Keratinocyte (primary cell): ENCODE results near the gene MS4A13. TPM values are rescaled to one million over a fixed set of nuclear protein-coding genes. Genes with fewer than 3 reads are reported as not detected.
"Not testable (repeated sequence)": the region's sequence is repeated elsewhere in the genome, so short reads cannot be mapped to it uniquely, and the experiment has no call there.

Experiments
- DNase-seq: peaks from one replicate; pipeline ENCODE4 v3.0.0-alpha.2; 2011; ENCODE audit warnings: low read depth, missing footprints, low spot score
- FAIRE-seq: peaks from 2 replicates; lab custom pipeline; 2011; peaks lifted over from hg19 to GRCh38; lab: Jason Lieb, UNC
- H2AFZ ChIP-seq: 2 replicates; pipeline ENCODE4 v1.6.0; 2012; ENCODE audit warnings: low read length, control low read depth, inconsistent platforms; ENCODE audit not compliant: control insufficient read depth
- H3K27ac ChIP-seq: 2 replicates; pipeline ENCODE4 v1.5.1; 2011; ENCODE audit warnings: low read length; ENCODE audit not compliant: control insufficient read depth, insufficient read depth
- H3K27me3 ChIP-seq: 3 replicates; pipeline ENCODE4 v1.6.0; 2011; ENCODE audit warnings: low read length; ENCODE audit not compliant: control insufficient read depth, insufficient read depth; ENCODE audit errors: extremely low read depth
- H3K36me3 ChIP-seq, 2 experiments: 2 replicates in 1 of 2; 3 replicates in 1 of 2; pipeline ENCODE4 v1.5.1; 2011; ENCODE audit warnings: low read length in 2 of 2, mild to moderate bottlenecking in 1 of 2; ENCODE audit not compliant: control insufficient read depth in 2 of 2, insufficient read depth in 2 of 2; ENCODE audit errors: extremely low read depth in 1 of 2
- H3K4me1 ChIP-seq: 3 replicates; pipeline ENCODE4 v1.5.1; 2011; ENCODE audit warnings: low read length; ENCODE audit not compliant: control insufficient read depth, insufficient read depth; ENCODE audit errors: extremely low read depth
- H3K4me2 ChIP-seq: 3 replicates; pipeline ENCODE4 v1.6.0; 2011; ENCODE audit warnings: low read depth, low read length; ENCODE audit not compliant: control insufficient read depth, insufficient read depth; ENCODE audit errors: extremely low read depth
- H3K4me3 ChIP-seq, 3 experiments: fragments of 200-600 bp in 1 of 3; sonication (generic) in 1 of 3; 2 replicates in 2 of 3; 3 replicates in 1 of 3; pipeline ENCODE4 v1.5.1; 2011 to 2016; ENCODE audit warnings: low read length in 3 of 3, mild to moderate bottlenecking in 3 of 3, control low read depth in 2 of 3, inconsistent platforms in 1 of 3, low read depth in 1 of 3, mixed read lengths in 1 of 3, mixed run types in 1 of 3, moderate library complexity in 1 of 3; ENCODE audit not compliant: control insufficient read depth in 2 of 3, insufficient read depth in 2 of 3; ENCODE audit errors: extremely low read depth in 1 of 3
- H3K79me2 ChIP-seq: 2 replicates; pipeline ENCODE4 v1.6.0; 2012; ENCODE audit warnings: low read length; ENCODE audit not compliant: control insufficient read depth, insufficient read depth
- H3K9ac ChIP-seq: 3 replicates; pipeline ENCODE4 v1.6.0; 2011; ENCODE audit warnings: low read length; ENCODE audit not compliant: control insufficient read depth, insufficient read depth; ENCODE audit errors: extremely low read depth
- H3K9me1 ChIP-seq: 3 replicates; pipeline ENCODE4 v1.6.0; 2011; ENCODE audit warnings: low read length; ENCODE audit not compliant: control insufficient read depth, insufficient read depth; ENCODE audit errors: extremely low read depth
- H3K9me3 ChIP-seq: 2 replicates; pipeline ENCODE4 v1.5.1; 2012; ENCODE audit warnings: low read depth, low read length; ENCODE audit not compliant: control insufficient read depth
- H4K20me1 ChIP-seq: 3 replicates; pipeline ENCODE4 v1.6.0; 2011; ENCODE audit warnings: low read length; ENCODE audit not compliant: control insufficient read depth, insufficient read depth; ENCODE audit errors: extremely low read depth
- EZH2 ChIP-seq: IDR thresholded peaks from one replicate; pipeline ENCODE4 v1.6.1; 2012; ENCODE audit warnings: inconsistent platforms, mild to moderate bottlenecking, low read length, moderate library complexity
- dilution Hi-C: fragments of 300-500 bp; cut with MboI; formaldehyde crosslinking; loops from one replicate; pipeline ENCODE4 v1.7.0; 2020; ENCODE audit warnings: low sequenced_read_pairs; ENCODE audit not compliant: extremely low pct_ligation_motif_present
- polyA plus RNA-seq, 5 experiments: library from polyadenylated mRNA; depleted of rRNA in 3 of 5; stranded (reverse) in 3 of 5; stranded (forward) in 1 of 5; unstranded in 1 of 5; fragments of >200 nt; gene quantifications; 1 replicate in 1 of 5; 2 replicates in 3 of 5; 3 replicates in 1 of 5; pipeline versions ENCODE4 v1.2.1 to v1.2.3, GENCODE V29; 2011 to 2012; ENCODE audit warnings: missing spikeins in 2 of 5, low read depth in 1 of 5, low replicate concordance in 1 of 5
- TF ChIP-seq, protein P1 (sequence below), 3 experiments: IDR thresholded peaks in 1 of 3; conservative IDR thresholded peaks in 1 of 3; optimal IDR thresholded peaks in 1 of 3; 2 replicates in 2 of 3; 3 replicates in 1 of 3; pipeline versions ENCODE3 to v1.5.1; 2011; ENCODE audit warnings: low read length in 3 of 3, mild to moderate bottlenecking in 3 of 3, moderate library complexity in 2 of 3, control low read depth in 1 of 3, inconsistent platforms in 1 of 3; ENCODE audit not compliant: insufficient read depth in 2 of 3; ENCODE audit errors: extremely low read depth in 1 of 3

Gene MS4A13
- polyA plus RNA-seq, 1 donor (not counting 4 experiments of a cell fraction or from before 2014, with no cell fraction given), result not detected

GRCh38 chr11:60528934-60529333, 13.7 kb downstream of the MS4A13 start:
- H3K4me2 ChIP-seq, result no peak overlapping the region
- H3K4me1 ChIP-seq, result no peaks in the 10 kb centered on the region
- H3K27ac ChIP-seq, result no peak overlapping the region
- no peaks in the 10 kb centered on the region for H3K79me2 ChIP-seq
- H3K4me3 ChIP-seq, result no peak overlapping the region
- DNase-seq (no peak), FAIRE-seq (no peak)
- H3K9me3 ChIP-seq, result no peaks in the 10 kb centered on the region
- dilution Hi-C loops, result no loop called here
- H3K9me1 ChIP-seq, result no peaks in the 10 kb centered on the region
- no peak overlapping the region for H2AFZ ChIP-seq
- H4K20me1 ChIP-seq, result no peaks in the 10 kb centered on the region
- no peaks in the 10 kb centered on the region for H3K27me3 ChIP-seq
- H3K36me3 ChIP-seq, result no peaks in the 10 kb centered on the region
- H3K9ac ChIP-seq, result no peak overlapping the region
- TF ChIP-seq EZH2, result no peak
- TF ChIP-seq, protein P1, sequence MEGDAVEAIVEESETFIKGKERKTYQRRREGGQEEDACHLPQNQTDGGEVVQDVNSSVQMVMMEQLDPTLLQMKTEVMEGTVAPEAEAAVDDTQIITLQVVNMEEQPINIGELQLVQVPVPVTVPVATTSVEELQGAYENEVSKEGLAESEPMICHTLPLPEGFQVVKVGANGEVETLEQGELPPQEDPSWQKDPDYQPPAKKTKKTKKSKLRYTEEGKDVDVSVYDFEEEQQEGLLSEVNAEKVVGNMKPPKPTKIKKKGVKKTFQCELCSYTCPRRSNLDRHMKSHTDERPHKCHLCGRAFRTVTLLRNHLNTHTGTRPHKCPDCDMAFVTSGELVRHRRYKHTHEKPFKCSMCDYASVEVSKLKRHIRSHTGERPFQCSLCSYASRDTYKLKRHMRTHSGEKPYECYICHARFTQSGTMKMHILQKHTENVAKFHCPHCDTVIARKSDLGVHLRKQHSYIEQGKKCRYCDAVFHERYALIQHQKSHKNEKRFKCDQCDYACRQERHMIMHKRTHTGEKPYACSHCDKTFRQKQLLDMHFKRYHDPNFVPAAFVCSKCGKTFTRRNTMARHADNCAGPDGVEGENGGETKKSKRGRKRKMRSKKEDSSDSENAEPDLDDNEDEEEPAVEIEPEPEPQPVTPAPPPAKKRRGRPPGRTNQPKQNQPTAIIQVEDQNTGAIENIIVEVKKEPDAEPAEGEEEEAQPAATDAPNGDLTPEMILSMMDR (optimal IDR thresholded peaks at IDR 0.05 in 1 of 3, IDR thresholded peaks at IDR 0.05 in 1 of 3, conservative IDR thresholded peaks at IDR 0.05 in 1 of 3; ENCODE audit: extremely low read depth in 1 of 3, insufficient read depth in 2 of 3, low read length in 3 of 3), result no peak

DNA sequence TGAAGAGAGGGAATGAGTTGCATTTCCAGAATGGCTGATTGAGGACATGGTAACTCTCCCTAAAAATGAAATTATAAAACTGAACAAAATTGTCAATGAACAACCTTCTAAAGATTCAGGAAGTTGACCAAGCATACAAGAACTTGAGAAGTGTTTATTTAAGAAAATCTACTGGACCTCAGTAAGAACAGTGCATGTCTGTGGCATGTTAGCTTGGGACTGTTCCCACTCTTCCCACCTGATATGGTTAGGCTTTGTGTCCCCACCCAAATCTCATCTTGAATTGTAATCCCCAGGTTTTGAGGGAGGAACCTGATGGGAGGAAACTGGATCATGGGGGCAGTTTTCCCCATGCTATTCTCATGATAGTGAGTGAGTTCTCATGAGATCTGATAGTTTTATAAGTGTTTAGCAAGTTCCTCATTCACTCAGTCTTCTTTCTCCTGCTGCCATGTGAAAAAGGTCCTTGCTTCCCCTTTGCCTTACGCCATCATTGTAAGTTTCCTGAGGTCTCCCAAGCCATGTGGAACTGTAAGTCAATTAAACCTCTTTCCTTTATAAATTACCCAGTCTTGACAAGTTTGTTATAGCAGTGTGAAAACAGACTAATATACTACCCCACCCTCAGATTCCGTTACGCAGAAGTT, 15.4 kb downstream of the MS4A13 start:
- Histone ChIP-seq H3K9me1 (no peaks in the 10 kb centered on the region), H3K9ac (no peak overlapping the region), H3K27me3 (no peaks in the 10 kb centered on the region), H3K4me1 (no peaks in the 10 kb centered on the region), H3K36me3 (no peaks in the 10 kb centered on the region), H3K27ac (no peak overlapping the region), H3K4me2 (no peak overlapping the region), H3K79me2 (no peaks in the 10 kb centered on the region), H3K9me3 (no peaks in the 10 kb centered on the region), H2AFZ (no peak overlapping the region), H3K4me3 (no peak overlapping the region), H4K20me1 (no peaks in the 10 kb centered on the region)
- TF ChIP-seq EZH2, result no peak
- TF ChIP-seq, protein P1 (optimal IDR thresholded peaks at IDR 0.05 in 1 of 3, IDR thresholded peaks at IDR 0.05 in 1 of 3, conservative IDR thresholded peaks at IDR 0.05 in 1 of 3; ENCODE audit: extremely low read depth in 1 of 3, insufficient read depth in 2 of 3, low read length in 3 of 3), result no peak
- DNase-seq (no peak), FAIRE-seq (no peak)
- dilution Hi-C loops, result no loop called here

- H3K9me1 ChIP-seq, H3K27ac ChIP-seq, H3K4me3 ChIP-seq, H3K9ac ChIP-seq, H4K20me1 ChIP-seq, H3K4me2 ChIP-seq, dilution Hi-C loops, H2AFZ ChIP-seq, FAIRE-seq, H3K27me3 ChIP-seq, H3K79me2 ChIP-seq, H3K4me1 ChIP-seq, H3K36me3 ChIP-seq, H3K9me3 ChIP-seq, DNase-seq: not testable (repeated sequence)
These were observed 17.2 kb downstream of the MS4A13 start for GRCh38 chr11:60532383-60532782.

- H3K9me1 ChIP-seq, H3K4me3 ChIP-seq, H3K9ac ChIP-seq, H4K20me1 ChIP-seq, dilution Hi-C loops, H3K4me2 ChIP-seq, H3K36me3 ChIP-seq, H3K9me3 ChIP-seq, H3K27me3 ChIP-seq, H3K4me1 ChIP-seq, H2AFZ ChIP-seq, H3K27ac ChIP-seq, DNase-seq, H3K79me2 ChIP-seq: not testable (repeated sequence)
- FAIRE-seq, result peak; percentile 20
These were observed 23.4 kb downstream of the MS4A13 start for GRCh38 chr11:60538627-60539026.
